H1 (cell line): ENCODE measurements around the gene LTBP3. TPM values are rescaled to one million over a fixed set of nuclear protein-coding genes. Genes with fewer than 3 reads are reported as not detected.

ENCODE experiments used
- CTCF ChIA-PET: fragments of 300-600 bp; sonication (Branson Sonifier 250); formaldehyde crosslinking; loops from one replicate; lab custom pipeline; 2021; ENCODE audit not compliant: partially characterized antibody; lab: Charles Lee
- POLR2A ChIA-PET: fragments of 300-600 bp; sonication (Branson Sonifier 250); formaldehyde crosslinking; loops from one replicate; lab custom pipeline; 2021; ENCODE audit warnings: inconsistent platforms; ENCODE audit not compliant: partially characterized antibody; lab: Charles Lee
- DNase-seq, 2 experiments: peaks; one replicate each; pipeline versions ENCODE4 v3.0.0 to v3.0.0-alpha.2; 2010 to 2022; ENCODE audit warnings: low spot score in 2 of 2, low read depth in 1 of 2, mixed read lengths in 1 of 2
- FAIRE-seq: peaks from 2 replicates; lab custom pipeline; 2011; peaks lifted over from hg19 to GRCh38; lab: Jason Lieb, UNC
- H2AFZ ChIP-seq: 2 replicates; pipeline ENCODE4 v1.8.1; 2012; ENCODE audit warnings: low read length, inconsistent platforms
- H2AK5ac ChIP-seq: 2 replicates; pipeline ENCODE4 v1.6.1; 2013; ENCODE audit warnings: low read depth, low read length
- H2BK120ac ChIP-seq: replicated peaks from 2 replicates; pipeline ENCODE3; 2013; ENCODE audit warnings: low read depth, low read length, inconsistent platforms
- H2BK12ac ChIP-seq: 2 replicates; pipeline ENCODE4 v1.6.1; 2013; ENCODE audit warnings: low read depth, low read length
- H2BK15ac ChIP-seq: 2 replicates; pipeline ENCODE4 v1.6.1; 2013; ENCODE audit warnings: low read length
- H2BK20ac ChIP-seq: 2 replicates; pipeline ENCODE4 v1.6.1; 2013; ENCODE audit warnings: low read length
- H2BK5ac ChIP-seq: 2 replicates; pipeline ENCODE4 v1.6.1; 2013; ENCODE audit warnings: low read depth, low read length
- H3K14ac ChIP-seq: 2 replicates; pipeline ENCODE4 v1.6.1; 2013; ENCODE audit warnings: inconsistent platforms; ENCODE audit not compliant: insufficient read length
- H3K18ac ChIP-seq: 2 replicates; pipeline ENCODE4 v1.6.1; 2013; ENCODE audit warnings: low read length; ENCODE audit errors: extremely low read depth
- H3K23ac ChIP-seq: 2 replicates; pipeline ENCODE4 v1.6.1; 2013; ENCODE audit warnings: inconsistent platforms; ENCODE audit not compliant: insufficient read length
- H3K23me2 ChIP-seq: 2 replicates; pipeline ENCODE4 v1.6.1; 2013; ENCODE audit warnings: low read depth, low read length
- H3K27ac ChIP-seq: 2 replicates; pipeline ENCODE4 v1.6.1; 2011; ENCODE audit warnings: low read depth, low read length, inconsistent platforms
- H3K27me3 ChIP-seq, 4 experiments: replicated peaks in 1 of 4; 1 replicate in 1 of 4; 2 replicates in 3 of 4; pipeline versions ENCODE4 v1.6.1 to v1.8.1; 2011 to 2013; ENCODE audit warnings: low read length in 3 of 4, mild to moderate bottlenecking in 3 of 4, inconsistent platforms in 2 of 4, mixed read lengths in 2 of 4, moderate library complexity in 1 of 4; ENCODE audit not compliant: control insufficient read depth in 3 of 4, insufficient read depth in 3 of 4; ENCODE audit errors: extremely low read depth in 1 of 4
- H3K36me3 ChIP-seq, 4 experiments: 2 replicates each; pipeline versions ENCODE4 v1.6.1 to v1.8.1; 2011 to 2013; ENCODE audit warnings: mild to moderate bottlenecking in 4 of 4, low read length in 3 of 4, moderate library complexity in 2 of 4, control low read depth in 1 of 4, inconsistent platforms in 1 of 4; ENCODE audit not compliant: insufficient read depth in 4 of 4, control insufficient read depth in 2 of 4
- H3K4ac ChIP-seq: replicated peaks from 2 replicates; pipeline ENCODE3; 2013; ENCODE audit warnings: low read length, low read depth, mixed read lengths, inconsistent platforms; ENCODE audit not compliant: insufficient read length
- H3K4me1 ChIP-seq, 4 experiments: replicated peaks in 1 of 4; 1 replicate in 1 of 4; 2 replicates in 3 of 4; pipeline versions ENCODE4 v1.6.1 to v1.8.1; 2011 to 2013; ENCODE audit warnings: low read length in 3 of 4, inconsistent platforms in 2 of 4, mixed read lengths in 1 of 4; ENCODE audit not compliant: insufficient read depth in 4 of 4, control insufficient read depth in 3 of 4
- H3K4me2 ChIP-seq, 2 experiments: 2 replicates each; pipeline versions ENCODE4 v1.6.1 to v1.8.1; 2011 to 2013; ENCODE audit warnings: low read depth in 2 of 2, low read length in 2 of 2, control low read depth in 1 of 2, inconsistent platforms in 1 of 2, mild to moderate bottlenecking in 1 of 2; ENCODE audit not compliant: insufficient read depth in 1 of 2
- H3K4me3 ChIP-seq, 4 experiments: fragments of 200-600, 300-600 bp in 1 of 4; sonication (generic), shearing (Covaris generic), sonication (Bioruptor Twin) in 1 of 4; 2 replicates each; pipeline versions ENCODE4 v1.5.1 to v1.8.1; 2011 to 2016; ENCODE audit warnings: low read length in 4 of 4, low read depth in 3 of 4, control low read depth in 2 of 4, inconsistent platforms in 2 of 4, mild to moderate bottlenecking in 2 of 4, mixed read lengths in 1 of 4, moderate library complexity in 1 of 4; ENCODE audit not compliant: insufficient read depth in 2 of 4; ENCODE audit errors: extremely low read depth in 1 of 4
- H3K56ac ChIP-seq: replicated peaks from 2 replicates; pipeline ENCODE3; 2013; ENCODE audit warnings: low read depth, mild to moderate bottlenecking, mixed read lengths, low read length, inconsistent platforms; ENCODE audit not compliant: insufficient read length
- H3K79me1 ChIP-seq: 2 replicates; pipeline ENCODE4 v1.6.1; 2013; ENCODE audit warnings: low read depth, low read length, control low read depth
- H3K79me2 ChIP-seq, 2 experiments: 2 replicates each; pipeline versions ENCODE4 v1.6.1 to v1.8.1; 2012 to 2013; ENCODE audit warnings: low read length in 2 of 2, mild to moderate bottlenecking in 2 of 2, inconsistent platforms in 1 of 2; ENCODE audit not compliant: insufficient read depth in 2 of 2, control insufficient read depth in 1 of 2
- H3K9ac ChIP-seq, 4 experiments: replicated peaks in 1 of 4; 1 replicate in 1 of 4; 2 replicates in 3 of 4; pipeline versions ENCODE4 v1.6.1 to v1.8.1; 2011 to 2013; ENCODE audit warnings: low read depth in 3 of 4, low read length in 3 of 4, control low read depth in 2 of 4, mild to moderate bottlenecking in 2 of 4, moderate library complexity in 2 of 4, inconsistent platforms in 1 of 4; ENCODE audit errors: extremely low read depth in 1 of 4
- H3K9me3 ChIP-seq, 2 experiments: 2 replicates each; pipeline versions ENCODE4 v1.6.1 to v1.8.1; 2012 to 2013; ENCODE audit warnings: mild to moderate bottlenecking in 2 of 2, moderate library complexity in 2 of 2, control low read depth in 1 of 2, inconsistent platforms in 1 of 2, low read depth in 1 of 2, low read length in 1 of 2, mixed read lengths in 1 of 2; ENCODE audit not compliant: insufficient read depth in 2 of 2
- H4K20me1 ChIP-seq, 2 experiments: replicated peaks in 1 of 2; 2 replicates each; pipeline versions ENCODE3 to v1.8.1; 2011 to 2013; ENCODE audit warnings: inconsistent platforms in 2 of 2, low read length in 2 of 2, mild to moderate bottlenecking in 1 of 2; ENCODE audit not compliant: insufficient read depth in 2 of 2, control insufficient read depth in 1 of 2
- H4K5ac ChIP-seq: 2 replicates; pipeline ENCODE4 v1.6.1; 2013; ENCODE audit warnings: low read length, low read depth, mixed read lengths, inconsistent platforms; ENCODE audit not compliant: insufficient read length
- H4K8ac ChIP-seq: 2 replicates; pipeline ENCODE4 v1.8.0; 2013; ENCODE audit warnings: mild to moderate bottlenecking, moderate library complexity, low read length, inconsistent platforms; ENCODE audit not compliant: insufficient read depth; ENCODE audit errors: extremely low read depth
- H4K91ac ChIP-seq: replicated peaks from 2 replicates; pipeline ENCODE3; 2013; ENCODE audit warnings: low read length, mixed read lengths, inconsistent platforms; ENCODE audit not compliant: insufficient read length
- ATF3 ChIP-seq: IDR thresholded peaks from 2 replicates; pipeline ENCODE4 v1.6.1; 2011; ENCODE audit warnings: low read depth, mild to moderate bottlenecking, low read length; ENCODE audit not compliant: insufficient read depth
- CEBPB ChIP-seq: IDR thresholded peaks from 2 replicates; pipeline ENCODE4 v1.6.1; 2012; ENCODE audit warnings: low read depth, low read length
- CHD1 ChIP-seq: IDR thresholded peaks from 2 replicates; pipeline ENCODE4 v1.6.1; 2012; ENCODE audit warnings: low read depth, low read length, improper control_type of control experiment
- CHD2 ChIP-seq: IDR thresholded peaks from 2 replicates; pipeline ENCODE4 v1.6.1; 2012; ENCODE audit warnings: low read length, improper control_type of control experiment
- CTBP2 ChIP-seq: IDR thresholded peaks from 2 replicates; pipeline ENCODE4 v1.7.0; 2011; ENCODE audit warnings: borderline replicate concordance, mild to moderate bottlenecking, moderate library complexity, mixed read lengths, low read length; ENCODE audit not compliant: insufficient read depth, insufficient read length
- HDAC6 ChIP-seq: IDR thresholded peaks from one replicate; pipeline ENCODE4 v1.7.1; 2012; ENCODE audit warnings: low read depth, mild to moderate bottlenecking, inconsistent platforms, low read length, moderate library complexity
- MAFK ChIP-seq: IDR thresholded peaks from 2 replicates; pipeline ENCODE4 v1.6.1; 2012; ENCODE audit warnings: low read depth, mild to moderate bottlenecking, improper control_type of control experiment, low read length
- MAX ChIP-seq: IDR thresholded peaks from 2 replicates; pipeline ENCODE4 v1.6.1; 2012; ENCODE audit warnings: inconsistent platforms
- NANOG ChIP-seq: IDR thresholded peaks from 2 replicates; pipeline ENCODE4 v1.6.1; 2011; ENCODE audit warnings: low read length, low read depth, mild to moderate bottlenecking, inconsistent platforms; ENCODE audit not compliant: insufficient read depth, poor library complexity, severe bottlenecking
- RFX5 ChIP-seq: IDR thresholded peaks from 2 replicates; pipeline ENCODE4 v1.6.1; 2011; ENCODE audit warnings: low read depth, low read length, improper control_type of control experiment, borderline replicate concordance
- SAP30 ChIP-seq: fragments of 300-600 bp; sonication (generic); IDR thresholded peaks from 2 replicates; pipeline ENCODE4 v1.7.1; 2012; ENCODE audit warnings: low read length, moderate library complexity, mild to moderate bottlenecking, inconsistent platforms; ENCODE audit not compliant: insufficient read depth, insufficient replicate concordance
- TEAD4 ChIP-seq: IDR thresholded peaks from 2 replicates; pipeline ENCODE4 v1.6.1; 2012; ENCODE audit warnings: low read depth, low read length, inconsistent platforms, mixed read lengths
- WGBS, 2 experiments: shearing (Covaris generic) in 1 of 2; methylation state at CpG; one replicate each; pipeline versions ENCODE4 v1.1.6 to v1.1.7; 2013 to 2015; ENCODE audit warnings: low lambda C conversion rate in 2 of 2, mixed read lengths in 2 of 2, inconsistent platforms in 1 of 2, low coverage in 1 of 2, missing lambda C conversion rate in 1 of 2; ENCODE audit not compliant: insufficient replicate concordance in 2 of 2, insufficient coverage in 1 of 2, insufficient read length in 1 of 2; ENCODE audit errors: extremely low coverage in 1 of 2, missing lambda C conversion rate in 1 of 2; 5-methylcytosine and 5-hydroxymethylcytosine counted together
- polyA plus RNA-seq, 7 experiments: library from polyadenylated mRNA; depleted of rRNA in 3 of 7; stranded (reverse) in 5 of 7; unstranded in 2 of 7; fragments of >200 nt in 5 of 7; fragments of 200-250 nt in 2 of 7; gene quantifications; 1 replicate in 5 of 7; 2 replicates in 1 of 7; 4 replicates in 1 of 7; pipeline versions ENCODE4 v1.2.1 to v1.2.3, GENCODE V29; 2011 to 2013; ENCODE audit warnings: missing spikeins in 2 of 7, mixed read lengths in 2 of 7
- total RNA-seq: library from RNA; stranded (reverse); fragmentation: NEBNext Ultra II Directional; extraction: Animal tissue kit (Norgen Biotek cat#: 25700); gene quantifications from 2 replicates; pipeline ENCODE4 v1.2.1, GENCODE V29; 2021

Gene LTBP3
- total and polyA plus RNA-seq, 2 of the 8 experiments (the other 6 are each of a cell fraction or from before 2014, with no cell fraction given), result 12.8 to 17.8 TPM

- no peak overlapping the region for H4K5ac ChIP-seq
- H3K56ac ChIP-seq, result no peak overlapping the region
- no peaks in the 10 kb centered on the region for H3K79me1 ChIP-seq
- H3K18ac ChIP-seq, result no peak overlapping the region
- H2BK12ac ChIP-seq, result no peak overlapping the region
- no peak overlapping the region for H3K14ac ChIP-seq
- no peak overlapping the region for H3K4ac ChIP-seq
- no peak overlapping the region for H2AFZ ChIP-seq
- H3K27me3 ChIP-seq, result peaks cover 8 to 49% (median 34%) of the 10 kb centered on the region in 4 experiments
- CTCF ChIA-PET, result interaction anchor here (3.3 to 7.2 kb wide), 5 partner anchors 11 to 37 kb away, joined by 12 to 97 read pairs (median 23); partner anchors contain the start of gene KCNK7
- DNase-seq (no peak), FAIRE-seq (no peak)
- H3K27ac ChIP-seq, result no peak overlapping the region
- H2BK120ac ChIP-seq, result no peak overlapping the region
- H2BK15ac ChIP-seq, result no peak overlapping the region
- H3K23ac ChIP-seq, result no peak overlapping the region
- no peak overlapping the region for H3K4me3 ChIP-seq
- WGBS, 2 experiments, result 84% methylated on average over 7 of the region's 7 CpGs; no CpG with 5 or more reads in 1 of the 2 experiments
- H2BK20ac ChIP-seq, result no peak overlapping the region
- H3K4me2 ChIP-seq, result no peak overlapping the region
- no peak overlapping the region for H2BK5ac ChIP-seq
- H3K4me1 ChIP-seq, result peaks cover 8 to 21% (median 14%) of the 10 kb centered on the region in 4 experiments; a peak in 6 of 7 replicates
- H2AK5ac ChIP-seq, result no peak overlapping the region
- POLR2A ChIA-PET, result interaction anchor here (0.6 to 3.7 kb wide), 4 partner anchors 11 to 117 kb away, joined by 3 to 19 read pairs (median 5); no protein-coding TSS in a partner anchor
- H3K79me2 ChIP-seq, result no peaks in the 10 kb centered on the region
- no peaks in the 10 kb centered on the region for H3K9me3 ChIP-seq
- peaks cover 8% of the 10 kb centered on the region; the same call in 1 of the 2 replicates for H3K23me2 ChIP-seq
- no peaks in the 10 kb centered on the region for H3K36me3 ChIP-seq
- peaks cover 7 to 10% of the 10 kb centered on the region in 2 experiments for H4K20me1 ChIP-seq
- H4K91ac ChIP-seq, result no peak overlapping the region
- H3K9ac ChIP-seq, result no peak overlapping the region
- no peak overlapping the region for H4K8ac ChIP-seq
- TF ChIP-seq CHD1 (no peak), ATF3 (no peak), TEAD4 (no peak), RFX5 (no peak), MAX (no peak), SAP30 (no peak), CHD2 (no peak), CTBP2 (no peak), CEBPB (no peak), NANOG (no peak), MAFK (no peak), HDAC6 (no peak)
Observed at GRCh38 chr11:65578134-65578533, 20.0 kb upstream of the LTBP3 start.
